Endothelial cell of umbilical vein (primary cell): ENCODE measurements around the gene HSD17B11. TPM values are rescaled to one million over a fixed set of nuclear protein-coding genes. Genes with fewer than 3 reads are reported as not detected.

Source experiments
- BruUV-seq: library from RNA; stranded (reverse); fragments of 400-500 nt; replicated peaks from 2 replicates; lab custom pipeline; 2021; lab: Mats Ljungman, UMichigan
- CTCF ChIA-PET: fragments of 300-600, 350-600 bp; sonication (Branson Sonifier 250); formaldehyde crosslinking; loops from one replicate; lab custom pipeline; 2021; ENCODE audit warnings: antibody characterized with exemption, inconsistent platforms; lab: Charles Lee
- POLR2A ChIA-PET: fragments of 300-600, 350-600 bp; sonication (Branson Sonifier 250); formaldehyde crosslinking; loops from one replicate; lab custom pipeline; 2021; ENCODE audit warnings: antibody characterized with exemption, inconsistent platforms; lab: Charles Lee
- DNase-seq: peaks from one replicate; pipeline ENCODE4 v3.0.0-alpha.2; 2011; ENCODE audit warnings: low read depth, low spot score
- FAIRE-seq: peaks from 2 replicates; lab custom pipeline; 2011; peaks lifted over from hg19 to GRCh38; lab: Jason Lieb, UNC
- H2AFZ ChIP-seq: 2 replicates; pipeline ENCODE4 v1.6.0; 2012; ENCODE audit warnings: low read depth, low read length, control low read depth, inconsistent platforms
- H3K27ac ChIP-seq: 2 replicates; pipeline ENCODE4 v1.5.1; 2011; ENCODE audit warnings: low read depth, mild to moderate bottlenecking, control low read depth, low read length, moderate library complexity; ENCODE audit not compliant: insufficient read depth
- H3K27me3 ChIP-seq, 2 experiments: 2 replicates each; pipeline versions ENCODE4 v1.6.0 to v1.6.1; 2011; ENCODE audit warnings: low read length in 2 of 2, mixed read lengths in 1 of 2; ENCODE audit not compliant: control insufficient read depth in 2 of 2, insufficient read depth in 2 of 2
- H3K36me3 ChIP-seq, 2 experiments: 2 replicates in 1 of 2; 3 replicates in 1 of 2; pipeline ENCODE4 v1.5.1; 2011; ENCODE audit warnings: low read length in 2 of 2, mild to moderate bottlenecking in 1 of 2, moderate library complexity in 1 of 2; ENCODE audit not compliant: control insufficient read depth in 2 of 2, insufficient read depth in 2 of 2; ENCODE audit errors: extremely low read depth in 1 of 2
- H3K4me1 ChIP-seq: 3 replicates; pipeline ENCODE4 v1.5.1; 2011; ENCODE audit warnings: mild to moderate bottlenecking, low read length; ENCODE audit not compliant: control insufficient read depth, insufficient read depth; ENCODE audit errors: extremely low read depth
- H3K4me2 ChIP-seq: 2 replicates; pipeline ENCODE4 v1.6.1; 2011; ENCODE audit warnings: low read length, control low read depth, mixed read lengths; ENCODE audit not compliant: insufficient read depth
- H3K4me3 ChIP-seq, 3 experiments: fragments of 200-600 bp in 1 of 3; sonication (generic), shearing (Covaris generic) in 1 of 3; replicated peaks in 1 of 3; 2 replicates each; pipeline ENCODE4 v1.5.1; 2011 to 2016; ENCODE audit warnings: control low read depth in 3 of 3, low read length in 3 of 3, mild to moderate bottlenecking in 2 of 3, inconsistent platforms in 1 of 3, low read depth in 1 of 3, moderate library complexity in 1 of 3; ENCODE audit not compliant: insufficient read depth in 1 of 3
- H3K79me2 ChIP-seq: 2 replicates; pipeline ENCODE4 v1.6.0; 2012; ENCODE audit warnings: low read length, inconsistent platforms; ENCODE audit not compliant: control insufficient read depth, insufficient read depth
- H3K9ac ChIP-seq: replicated peaks from 2 replicates; pipeline ENCODE3; 2011; ENCODE audit warnings: low read length, control low read depth; ENCODE audit not compliant: insufficient read depth; ENCODE audit errors: extremely low read depth
- H3K9me1 ChIP-seq: replicated peaks from 3 replicates; pipeline ENCODE4 v1.6.0; 2011; ENCODE audit warnings: mild to moderate bottlenecking, low read length; ENCODE audit not compliant: control insufficient read depth, insufficient read depth; ENCODE audit errors: extremely low read depth
- H3K9me3 ChIP-seq: replicated peaks from 2 replicates; pipeline ENCODE4 v1.5.1; 2012; ENCODE audit warnings: low read length, inconsistent platforms; ENCODE audit not compliant: control insufficient read depth, insufficient read depth
- H4K20me1 ChIP-seq: replicated peaks from 2 replicates; pipeline ENCODE3; 2011; ENCODE audit warnings: mild to moderate bottlenecking, low read length; ENCODE audit not compliant: control insufficient read depth, insufficient read depth; ENCODE audit errors: extremely low read depth
- CTCF ChIP-seq, 2 donors: IDR thresholded peaks; 1 replicate in 1 of 2; 2 replicates in 1 of 2; pipeline ENCODE4 v1.5.1; 2011; ENCODE audit warnings: low read length in 2 of 2, mild to moderate bottlenecking in 2 of 2, moderate library complexity in 2 of 2, control low read depth in 1 of 2, inconsistent platforms in 1 of 2, low read depth in 1 of 2; ENCODE audit not compliant: insufficient read depth in 1 of 2; ENCODE audit errors: extremely low read depth in 1 of 2
- EZH2 ChIP-seq: IDR thresholded peaks from 2 replicates; pipeline ENCODE4 v1.6.1; 2012; ENCODE audit warnings: borderline replicate concordance, low read depth, mild to moderate bottlenecking, moderate library complexity, low read length, inconsistent platforms; ENCODE audit not compliant: severe bottlenecking
- FOS ChIP-seq: IDR thresholded peaks from 2 replicates; pipeline ENCODE4 v1.6.1; 2011; ENCODE audit warnings: mild to moderate bottlenecking, low read length, moderate library complexity, borderline replicate concordance; ENCODE audit not compliant: insufficient read depth
- GATA2 ChIP-seq: IDR thresholded peaks from 2 replicates; pipeline ENCODE4 v1.7.0; 2011; ENCODE audit warnings: low read depth, mild to moderate bottlenecking, moderate library complexity, mixed read lengths, low read length; ENCODE audit not compliant: insufficient read length, insufficient read depth
- JUN ChIP-seq: IDR thresholded peaks from 2 replicates; pipeline ENCODE4 v1.6.1; 2011; ENCODE audit warnings: borderline replicate concordance, low read depth; ENCODE audit not compliant: insufficient read length, insufficient read depth
- MAX ChIP-seq: IDR thresholded peaks from 2 replicates; pipeline ENCODE4 v1.6.1; 2011; ENCODE audit not compliant: insufficient read depth, insufficient read length
- MYC ChIP-seq: IDR thresholded peaks from one replicate; pipeline ENCODE4 v1.6.1; 2011; ENCODE audit warnings: mild to moderate bottlenecking, low read depth, low read length
- POLR2A ChIP-seq: IDR thresholded peaks from 2 replicates; pipeline ENCODE4 v1.6.1; 2012; ENCODE audit warnings: low read depth, mild to moderate bottlenecking, control low read depth, low read length
- POLR2AphosphoS5 ChIP-seq: IDR thresholded peaks from 2 replicates; pipeline ENCODE4 v1.6.1; 2012; ENCODE audit warnings: low read depth, mild to moderate bottlenecking, control low read depth, low read length, moderate library complexity; ENCODE audit not compliant: insufficient read depth
- dilution Hi-C: fragments of 300-500 bp; cut with MboI; formaldehyde crosslinking; loops from one replicate; pipeline ENCODE4 v1.15.0; 2019; ENCODE audit warnings: low sequenced_read_pairs; ENCODE audit not compliant: extremely low pct_ligation_motif_present
- intact Hi-C: fragments of 100-400 bp; cut with micrococcal nuclease; formaldehyde crosslinking; loops from one replicate; pipeline ENCODE4 v1.10.0; 2022
- polyA plus RNA-seq, 4 experiments: library from polyadenylated mRNA; depleted of rRNA in 3 of 4; stranded (reverse) in 3 of 4; unstranded in 1 of 4; fragments of >200 nt; gene quantifications; 2 replicates each; pipeline versions ENCODE4 v1.2.1 to v1.2.3, GENCODE V29; 2011 to 2012; ENCODE audit warnings: missing spikeins in 1 of 4
- total RNA-seq: library from RNA; stranded (reverse); gene quantifications from 2 replicates; pipeline ENCODE4 v1.2.3, GENCODE V29; 2021

The HSD17B11 gene
- total and polyA plus RNA-seq, 2 donors (not counting 3 experiments of a cell fraction or from before 2014, with no cell fraction given): 10.7 to 21.1 TPM

GRCh38 chr4:87304745-87305432 is 86.1 kb downstream of the HSD17B11 start:
- H3K27me3 ChIP-seq: peaks cover 0 to 2% of the 10 kb centered on the region in 2 experiments
- H3K9me1 ChIP-seq: no peaks in the 10 kb centered on the region
- BruUV-seq: no TSS peak
- TF ChIP-seq MYC (no peak), POLR2AphosphoS5 (no peak), FOS (no peak), GATA2 (no peak), CTCF (IDR thresholded peaks at IDR 0.05; ENCODE audit: extremely low read depth in 1 of 2, insufficient read depth in 1 of 2, low read depth in 1 of 2, low read length in 2 of 2) (no peak), EZH2 (no peak), JUN (no peak), POLR2A (no peak), MAX (no peak)
- intact Hi-C loops (no loop called here), dilution Hi-C loops (no loop called here)
- ChIA-PET CTCF (interaction anchor here (0.7 to 0.8 kb wide), 2 partner anchors 35 to 71 kb away, joined by 3 read pairs; no protein-coding TSS in a partner anchor), POLR2A (no interaction called here)
- no peak overlapping the region for H3K4me2 ChIP-seq
- no peaks in the 10 kb centered on the region for H3K79me2 ChIP-seq
- no peaks in the 10 kb centered on the region for H4K20me1 ChIP-seq
- H3K27ac ChIP-seq: no peak overlapping the region
- H3K9me3 ChIP-seq: no peaks in the 10 kb centered on the region
- no peak overlapping the region for H3K9ac ChIP-seq
- H3K4me3 ChIP-seq: no peak overlapping the region
- H3K36me3 ChIP-seq: no peaks in the 10 kb centered on the region
- H2AFZ ChIP-seq: no peak overlapping the region
- DNase-seq (peak; percentile 41), FAIRE-seq (no peak)
- no peaks in the 10 kb centered on the region for H3K4me1 ChIP-seq
